Upper lobe of right lung (tissue), 1 donor: ENCODE results near the gene ITGB3BP. TPM values are rescaled to one million over a fixed set of nuclear protein-coding genes. Genes with fewer than 3 reads are reported as not detected.
"Not testable (repeated sequence)": the region's sequence is repeated elsewhere in the genome, so short reads cannot be mapped to it uniquely, and the experiment has no call there.

Experiments
- ATAC-seq: fragments of 200-7000 bp; cut with Tn5 transposase; one replicate; pipeline ENCODE4 v1.9.1; 2020; ENCODE audit warnings: mild to moderate bottlenecking, moderate library complexity
- DNase-seq: peaks from one replicate; pipeline ENCODE4 v3.0.0-alpha.2; 2020
- H3K27ac ChIP-seq: fragments of 200-600 bp; one replicate; pipeline ENCODE4 v1.8.0; 2022
- H3K27me3 ChIP-seq: fragments of 200-600 bp; one replicate; pipeline ENCODE4 v1.8.0; 2022; ENCODE audit warnings: mild to moderate bottlenecking
- H3K36me3 ChIP-seq: fragments of 200-600 bp; one replicate; pipeline ENCODE4 v1.8.0; 2022
- H3K4me1 ChIP-seq: fragments of 200-600 bp; one replicate; pipeline ENCODE4 v1.8.0; 2022
- H3K4me3 ChIP-seq: fragments of 200-600 bp; one replicate; pipeline ENCODE4 v1.8.0; 2022; ENCODE audit warnings: mild to moderate bottlenecking
- H3K9me3 ChIP-seq: fragments of 200-600 bp; one replicate; pipeline ENCODE4 v1.8.0; 2022
- intact Hi-C: fragments of 100-400 bp; cut with DNase I; formaldehyde crosslinking; loops from one replicate; pipeline ENCODE4 v1.11.0; 2022
- total RNA-seq: library from RNA; stranded (reverse); fragmentation: NEBNext Ultra II Directional; extraction: Animal tissue kit (Norgen Biotek cat#: 25700); gene quantifications from one replicate; pipeline ENCODE4 v1.2.1, GENCODE V29; 2021
- TF ChIP-seq, protein P1 (sequence below): fragments of 200-600 bp; IDR thresholded peaks from one replicate; pipeline ENCODE4 v1.8.0; 2022; ENCODE audit warnings: antibody characterized with exemption
- donor health status: DM: no; HTN: yes; CAD: no; lungs with severe emphysema.

Gene ITGB3BP
- total RNA-seq, 1 donor from 2014 or later, result 18.5 TPM

DNA sequence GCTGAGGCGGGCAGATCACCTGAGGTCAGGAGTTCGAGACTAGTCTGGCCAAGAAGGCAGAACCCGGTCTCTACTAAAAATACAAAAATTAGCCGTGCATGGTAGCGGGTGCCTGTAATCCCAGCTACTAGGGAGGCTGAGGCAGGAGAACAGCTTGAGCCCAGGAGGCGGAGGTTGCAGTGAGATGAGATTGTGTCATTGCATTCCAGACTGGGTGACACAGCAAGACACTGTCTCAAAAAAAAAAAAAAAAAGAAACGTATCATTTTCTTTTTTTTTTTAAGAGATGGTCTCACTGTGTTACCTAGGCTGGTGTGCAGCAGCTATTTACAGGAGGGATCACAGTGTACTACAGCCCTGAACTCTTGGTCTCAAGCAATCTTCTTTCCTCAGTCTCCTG, 47.3 kb downstream of the ITGB3BP start:
- intact Hi-C loops, result no loop called here
- no peak for ATAC-seq

DNA sequence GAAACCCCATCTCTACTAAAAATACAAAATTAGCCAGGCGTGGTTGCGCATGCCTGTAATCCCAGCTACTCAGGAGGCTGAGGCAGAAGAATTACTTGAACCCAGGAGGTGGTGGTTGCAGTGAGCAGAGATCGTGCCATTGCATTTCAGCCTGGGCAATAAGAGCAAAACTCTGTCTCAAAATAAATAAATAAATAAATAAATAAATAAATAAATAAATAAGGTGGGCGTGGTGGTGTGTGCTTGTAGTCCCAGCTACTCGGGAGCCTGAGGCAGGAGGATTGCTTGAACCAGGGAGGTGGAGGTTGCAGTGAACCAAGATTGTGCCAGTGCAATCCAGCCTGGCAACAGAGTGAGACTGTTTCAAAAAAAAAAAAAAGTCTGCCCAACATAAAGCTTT, 54.3 kb downstream of the ITGB3BP start:
- H3K4me3 ChIP-seq, intact Hi-C loops, H3K27ac ChIP-seq, H3K36me3 ChIP-seq, ATAC-seq, H3K27me3 ChIP-seq, DNase-seq, H3K9me3 ChIP-seq, H3K4me1 ChIP-seq: not testable (repeated sequence)

More for the DNA sequence above, 47.3 kb downstream of the ITGB3BP start:
- Histone ChIP-seq H3K4me3 (no peak overlapping the region), H3K27me3 (no peaks in the 10 kb centered on the region), H3K36me3 (no peaks in the 10 kb centered on the region), H3K9me3 (no peaks in the 10 kb centered on the region), H3K27ac (no peak overlapping the region), H3K4me1 (no peaks in the 10 kb centered on the region)
- DNase-seq, result no peak
- TF ChIP-seq, protein P1, sequence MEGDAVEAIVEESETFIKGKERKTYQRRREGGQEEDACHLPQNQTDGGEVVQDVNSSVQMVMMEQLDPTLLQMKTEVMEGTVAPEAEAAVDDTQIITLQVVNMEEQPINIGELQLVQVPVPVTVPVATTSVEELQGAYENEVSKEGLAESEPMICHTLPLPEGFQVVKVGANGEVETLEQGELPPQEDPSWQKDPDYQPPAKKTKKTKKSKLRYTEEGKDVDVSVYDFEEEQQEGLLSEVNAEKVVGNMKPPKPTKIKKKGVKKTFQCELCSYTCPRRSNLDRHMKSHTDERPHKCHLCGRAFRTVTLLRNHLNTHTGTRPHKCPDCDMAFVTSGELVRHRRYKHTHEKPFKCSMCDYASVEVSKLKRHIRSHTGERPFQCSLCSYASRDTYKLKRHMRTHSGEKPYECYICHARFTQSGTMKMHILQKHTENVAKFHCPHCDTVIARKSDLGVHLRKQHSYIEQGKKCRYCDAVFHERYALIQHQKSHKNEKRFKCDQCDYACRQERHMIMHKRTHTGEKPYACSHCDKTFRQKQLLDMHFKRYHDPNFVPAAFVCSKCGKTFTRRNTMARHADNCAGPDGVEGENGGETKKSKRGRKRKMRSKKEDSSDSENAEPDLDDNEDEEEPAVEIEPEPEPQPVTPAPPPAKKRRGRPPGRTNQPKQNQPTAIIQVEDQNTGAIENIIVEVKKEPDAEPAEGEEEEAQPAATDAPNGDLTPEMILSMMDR, result no peak

DNA sequence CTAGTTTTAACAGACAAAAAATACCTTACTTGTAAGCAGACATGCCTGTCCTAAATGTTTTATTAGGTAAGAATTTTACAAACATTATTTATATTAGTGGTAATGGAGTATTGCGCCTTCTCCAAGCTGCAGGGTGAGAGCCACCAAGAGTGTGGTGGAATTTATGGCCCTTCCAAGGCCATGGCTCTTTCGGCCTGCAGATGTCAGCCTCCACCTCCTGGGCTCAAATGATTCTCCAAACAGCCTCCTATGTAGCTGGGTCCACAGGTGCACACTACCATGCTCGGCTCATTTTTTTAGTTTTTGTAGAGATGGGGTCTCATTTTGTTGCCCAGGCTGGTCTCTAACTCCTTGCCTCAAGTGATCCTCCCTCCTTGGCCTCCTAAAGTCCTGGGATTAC, 56.3 kb downstream of the ITGB3BP start:
- ATAC-seq (no peak), DNase-seq (no peak)
- H3K36me3 ChIP-seq, result no peaks in the 10 kb centered on the region
- H3K4me1 ChIP-seq, result no peaks in the 10 kb centered on the region
- intact Hi-C loops, result no loop called here
- H3K27me3 ChIP-seq, result no peaks in the 10 kb centered on the region
- no peak overlapping the region for H3K27ac ChIP-seq
- TF ChIP-seq, protein P1, result peak; percentile 8
- H3K4me3 ChIP-seq, result no peak overlapping the region
- H3K9me3 ChIP-seq, result peaks cover under 1% of the 10 kb centered on the region

DNA sequence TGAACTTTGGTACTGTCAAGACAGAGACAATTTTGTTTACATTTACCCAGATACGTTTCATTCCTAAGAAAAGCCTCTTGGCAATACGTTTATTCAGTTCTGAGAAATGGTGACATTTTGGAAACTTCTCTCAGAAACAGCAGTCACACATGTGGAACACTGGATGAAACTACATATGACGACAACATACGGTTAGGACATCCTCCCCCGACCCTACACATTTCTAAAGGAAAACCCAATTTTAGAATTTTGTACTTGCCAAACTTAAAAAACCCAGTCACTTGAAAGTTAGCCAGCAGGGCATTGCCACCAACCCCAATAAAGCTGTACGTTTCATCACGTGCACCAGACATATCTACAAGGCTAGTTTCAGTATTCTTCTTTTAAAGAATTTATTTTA, 56.8 kb downstream of the ITGB3BP start:
- peaks cover 4% of the 10 kb centered on the region for H3K9me3 ChIP-seq
- no peaks in the 10 kb centered on the region for H3K27me3 ChIP-seq
- no peak overlapping the region for H3K27ac ChIP-seq
- TF ChIP-seq, protein P1, result no peak
- no peaks in the 10 kb centered on the region for H3K36me3 ChIP-seq
- H3K4me3 ChIP-seq, result no peak overlapping the region
- no peak for ATAC-seq
- intact Hi-C loops, result no loop called here
- no peak for DNase-seq
- H3K4me1 ChIP-seq, result no peaks in the 10 kb centered on the region

DNA sequence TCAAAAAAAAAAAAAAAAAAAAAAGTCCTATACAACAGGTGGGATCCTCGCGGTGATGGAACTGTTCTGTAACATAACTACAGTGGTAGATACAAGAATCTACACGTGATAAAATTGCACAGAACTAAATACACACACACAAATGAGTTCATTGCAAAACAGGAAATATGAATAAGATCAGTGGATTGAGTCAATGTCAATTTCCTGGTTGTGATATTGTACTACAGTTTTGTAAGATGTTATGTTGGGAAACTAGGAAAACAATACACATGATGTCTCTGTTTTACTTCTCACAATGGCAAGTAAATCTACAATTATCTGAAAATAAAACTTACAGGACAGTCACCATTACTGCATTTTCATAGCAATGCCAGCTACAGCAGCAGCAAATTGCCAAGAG, 59.8 kb downstream of the ITGB3BP start:
- intact Hi-C loops, result no loop called here
- DNase-seq, result no peak
- Histone ChIP-seq H3K4me3 (no peak overlapping the region), H3K27ac (no peak overlapping the region), H3K36me3 (no peaks in the 10 kb centered on the region), H3K4me1 (no peaks in the 10 kb centered on the region), H3K27me3 (no peaks in the 10 kb centered on the region), H3K9me3 (peaks cover 4% of the 10 kb centered on the region)
- TF ChIP-seq, protein P1, result no peak
- peak; percentile 65 for ATAC-seq

DNA sequence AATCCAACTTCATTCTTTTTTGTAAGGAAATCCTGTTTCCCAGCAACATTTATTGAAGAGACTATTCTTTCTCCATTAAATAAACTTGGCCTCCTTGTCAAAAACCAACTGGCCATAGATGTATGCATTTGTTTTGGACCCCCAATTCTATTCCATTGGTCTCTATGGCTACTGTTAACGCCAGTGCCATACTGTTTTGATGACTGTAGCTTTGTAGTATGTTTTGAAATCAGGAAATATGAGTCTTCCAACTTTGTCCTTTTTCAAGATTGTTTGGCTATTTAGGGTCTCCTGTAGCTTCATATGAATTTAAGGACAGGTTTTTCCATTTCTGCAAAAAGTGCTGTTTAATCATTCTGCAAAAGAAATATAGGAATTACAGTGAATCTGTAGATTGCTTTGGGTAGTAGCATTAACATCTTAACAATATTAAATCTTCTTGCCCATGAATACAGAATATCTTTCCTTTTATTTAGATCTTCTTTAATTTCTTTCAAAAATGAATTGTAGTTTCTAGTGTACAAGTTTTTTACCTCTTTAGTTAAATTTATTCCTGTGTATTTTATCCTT, 61.3 kb downstream of the ITGB3BP start:
- no peak for ATAC-seq
- peaks cover 4% of the 10 kb centered on the region for H3K9me3 ChIP-seq
- H3K4me1 ChIP-seq, result no peaks in the 10 kb centered on the region
- H3K36me3 ChIP-seq, result no peaks in the 10 kb centered on the region
- H3K27ac ChIP-seq, result no peak overlapping the region
- no peak for DNase-seq
- no peaks in the 10 kb centered on the region for H3K27me3 ChIP-seq
- H3K4me3 ChIP-seq, result no peak overlapping the region
- intact Hi-C loops, result no loop called here
- TF ChIP-seq, protein P1, result no peak
